IMR-90 (cell line): ENCODE results near the gene FERMT3. TPM values are rescaled to one million over a fixed set of nuclear protein-coding genes. Genes with fewer than 3 reads are reported as not detected.

Source experiments
- ATAC-seq: fragments of 200-7000 bp; cut with Tn5 transposase; 2 replicates; pipeline ENCODE4 v1.9.1; 2020; ENCODE audit warnings: low read depth, mild to moderate bottlenecking, moderate library complexity
- BruUV-seq: library from RNA; stranded (reverse); fragments of 400-500 nt; replicated peaks from 2 replicates; lab custom pipeline; 2021; lab: Mats Ljungman, UMichigan
- CTCF ChIA-PET: fragments of 300-600 bp; formaldehyde crosslinking; extraction: SDS; loops from one replicate; lab custom pipeline; 2021; ENCODE audit warnings: antibody characterized with exemption; lab: Yijun Ruan, JAX
- POLR2A ChIA-PET: fragments of 300-600 bp; sonication (Branson Sonifier 250); formaldehyde crosslinking; loops from one replicate; lab custom pipeline; 2022; ENCODE audit warnings: antibody characterized with exemption; ENCODE audit not compliant: unreplicated experiment; lab: Charles Lee
- DNase-seq: peaks from one replicate; pipeline ENCODE4 v3.0.0; 2013
- H2AFZ ChIP-seq: replicated peaks from 2 replicates; pipeline ENCODE3; 2013; ENCODE audit warnings: low read length, mild to moderate bottlenecking; ENCODE audit not compliant: poor library complexity
- H2AK5ac ChIP-seq: 2 replicates; pipeline ENCODE4 v1.6.1; 2013; ENCODE audit warnings: low read depth, low read length, inconsistent platforms
- H2AK9ac ChIP-seq: replicated peaks from 2 replicates; pipeline ENCODE3; 2013; ENCODE audit warnings: mild to moderate bottlenecking, low read depth, low read length, moderate library complexity; ENCODE audit not compliant: poor library complexity
- H2BK120ac ChIP-seq: 2 replicates; pipeline ENCODE4 v1.6.1; 2013; ENCODE audit warnings: low read depth, low read length, inconsistent platforms
- H2BK15ac ChIP-seq: 3 replicates; pipeline ENCODE4 v1.6.1; 2013; ENCODE audit warnings: low read depth, low read length, inconsistent platforms
- H2BK20ac ChIP-seq: 2 replicates; pipeline ENCODE4 v1.6.1; 2013; ENCODE audit warnings: low read depth, mild to moderate bottlenecking, inconsistent platforms, low read length, moderate library complexity
- H2BK5ac ChIP-seq: 2 replicates; pipeline ENCODE4 v1.6.1; 2013; ENCODE audit warnings: mild to moderate bottlenecking, low read depth, low read length, inconsistent platforms; ENCODE audit not compliant: poor library complexity, severe bottlenecking
- H3K14ac ChIP-seq: replicated peaks from 2 replicates; pipeline ENCODE4 v1.6.1; 2013; ENCODE audit warnings: low read depth, low read length, inconsistent platforms
- H3K18ac ChIP-seq: 2 replicates; pipeline ENCODE4 v1.6.1; 2013; ENCODE audit warnings: low read depth, low read length, control low read depth
- H3K23ac ChIP-seq: 2 replicates; pipeline ENCODE4 v1.6.1; 2013; ENCODE audit warnings: low read depth, low read length, inconsistent platforms
- H3K27ac ChIP-seq: 2 replicates; pipeline ENCODE4 v1.5.1; 2013; ENCODE audit warnings: mild to moderate bottlenecking, control low read depth, low read length; ENCODE audit not compliant: insufficient read depth
- H3K27me3 ChIP-seq: 2 replicates; pipeline ENCODE4 v1.6.1; 2013; ENCODE audit warnings: low read length; ENCODE audit not compliant: control insufficient read depth, insufficient read depth
- H3K36me3 ChIP-seq: 2 replicates; pipeline ENCODE4 v1.6.1; 2013; ENCODE audit warnings: low read length, mixed read lengths; ENCODE audit not compliant: control insufficient read depth, insufficient read depth
- H3K4ac ChIP-seq: 2 replicates; pipeline ENCODE4 v1.6.1; 2013; ENCODE audit warnings: low read depth, low read length, inconsistent platforms
- H3K4me1 ChIP-seq: 2 replicates; pipeline ENCODE4 v1.6.1; 2013; ENCODE audit warnings: low read length, mixed read lengths; ENCODE audit not compliant: control insufficient read depth, insufficient read depth
- H3K4me2 ChIP-seq: 2 replicates; pipeline ENCODE4 v1.6.1; 2013; ENCODE audit warnings: low read depth, mild to moderate bottlenecking, control low read depth, low read length, moderate library complexity
- H3K4me3 ChIP-seq: 2 replicates; pipeline ENCODE4 v1.5.1; 2013; ENCODE audit warnings: low read depth, mild to moderate bottlenecking, control low read depth, low read length, moderate library complexity; ENCODE audit not compliant: insufficient read depth
- H3K56ac ChIP-seq: 2 replicates; pipeline ENCODE4 v1.6.1; 2013; ENCODE audit warnings: low read length, inconsistent platforms; ENCODE audit not compliant: insufficient read depth; ENCODE audit errors: extremely low read depth
- H3K79me1 ChIP-seq, 2 experiments: 2 replicates each; pipeline ENCODE4 v1.6.1; 2013; ENCODE audit warnings: low read length in 2 of 2, inconsistent platforms in 1 of 2, low read depth in 1 of 2
- H3K9ac ChIP-seq: 2 replicates; pipeline ENCODE4 v1.6.1; 2013; ENCODE audit warnings: low read depth, low read length, control low read depth
- H3K9me1 ChIP-seq: 2 replicates; pipeline ENCODE4 v1.6.1; 2013; ENCODE audit warnings: low read length, inconsistent platforms; ENCODE audit not compliant: insufficient read depth
- H3K9me3 ChIP-seq: 2 replicates; pipeline ENCODE4 v1.6.1; 2013; ENCODE audit warnings: low read length; ENCODE audit not compliant: control insufficient read depth, insufficient read depth
- H4K20me1 ChIP-seq: 2 replicates; pipeline ENCODE4 v1.6.1; 2013; ENCODE audit warnings: low read length, inconsistent platforms; ENCODE audit not compliant: insufficient read depth
- H4K5ac ChIP-seq: 2 replicates; pipeline ENCODE4 v1.6.1; 2013; ENCODE audit warnings: mild to moderate bottlenecking, low read depth, low read length, control low read depth
- H4K8ac ChIP-seq, 2 experiments: 2 replicates each; pipeline ENCODE4 v1.6.1; 2013; ENCODE audit warnings: low read depth in 2 of 2, low read length in 2 of 2, control low read depth in 1 of 2, inconsistent platforms in 1 of 2
- H4K91ac ChIP-seq: 2 replicates; pipeline ENCODE4 v1.6.1; 2013; ENCODE audit warnings: low read depth, low read length, inconsistent platforms; ENCODE audit not compliant: insufficient read depth
- CEBPB ChIP-seq: IDR thresholded peaks from 2 replicates; pipeline ENCODE4 v1.6.1; 2012; ENCODE audit warnings: low read depth, low read length, improper control_type of control experiment
- MAZ ChIP-seq: IDR thresholded peaks from 2 replicates; pipeline ENCODE4 v1.6.1; 2012; ENCODE audit warnings: low read depth, mild to moderate bottlenecking, low read length, improper control_type of control experiment, moderate library complexity, borderline replicate concordance
- MXI1 ChIP-seq: IDR thresholded peaks from 2 replicates; pipeline ENCODE4 v1.6.1; 2012; ENCODE audit warnings: low read depth, mild to moderate bottlenecking, low read length, moderate library complexity, borderline replicate concordance
- WGBS, 2 experiments: methylation state at CpG; one replicate each; pipeline versions ENCODE4 v1.1.5 to v1.1.7; 2013; ENCODE audit warnings: missing lambda C conversion rate in 2 of 2; ENCODE audit not compliant: insufficient read length in 1 of 2; ENCODE audit errors: extremely low coverage in 2 of 2; 5-methylcytosine and 5-hydroxymethylcytosine counted together
- dilution Hi-C: fragments of 300-500 bp; cut with HindIII; formaldehyde crosslinking; loops from one replicate; pipeline ENCODE4 v1.14.3; 2018; ENCODE audit warnings: low sequenced_read_pairs; ENCODE audit not compliant: unreplicated experiment
- in situ Hi-C: fragments of 300-500 bp; cut with MboI; formaldehyde crosslinking; loops from 3 replicates; pipeline ENCODE4 v1.14.3; 2019; ENCODE audit warnings: low sequenced_read_pairs, inconsistent platforms, mixed read lengths
- intact Hi-C: fragments of 100-400 bp; cut with micrococcal nuclease; formaldehyde crosslinking; loops from 2 replicates; pipeline ENCODE4 v1.10.0; 2022
- polyA plus RNA-seq, 3 experiments: library from polyadenylated mRNA; depleted of rRNA; stranded (reverse); fragments of >200 nt; gene quantifications; 2 replicates each; pipeline ENCODE4 v1.2.3, GENCODE V29; 2012; ENCODE audit warnings: low replicate concordance in 1 of 3
- total RNA-seq: library from RNA; depleted of rRNA; stranded (reverse); fragments of >200 nt; gene quantifications from 2 replicates; pipeline ENCODE4 v1.2.3, GENCODE V29; 2012

The FERMT3 gene
- total and polyA plus RNA-seq, 2 of the 4 experiments (the other 2 are of a cell fraction), result 0.36 to 2.3 TPM

DNA sequence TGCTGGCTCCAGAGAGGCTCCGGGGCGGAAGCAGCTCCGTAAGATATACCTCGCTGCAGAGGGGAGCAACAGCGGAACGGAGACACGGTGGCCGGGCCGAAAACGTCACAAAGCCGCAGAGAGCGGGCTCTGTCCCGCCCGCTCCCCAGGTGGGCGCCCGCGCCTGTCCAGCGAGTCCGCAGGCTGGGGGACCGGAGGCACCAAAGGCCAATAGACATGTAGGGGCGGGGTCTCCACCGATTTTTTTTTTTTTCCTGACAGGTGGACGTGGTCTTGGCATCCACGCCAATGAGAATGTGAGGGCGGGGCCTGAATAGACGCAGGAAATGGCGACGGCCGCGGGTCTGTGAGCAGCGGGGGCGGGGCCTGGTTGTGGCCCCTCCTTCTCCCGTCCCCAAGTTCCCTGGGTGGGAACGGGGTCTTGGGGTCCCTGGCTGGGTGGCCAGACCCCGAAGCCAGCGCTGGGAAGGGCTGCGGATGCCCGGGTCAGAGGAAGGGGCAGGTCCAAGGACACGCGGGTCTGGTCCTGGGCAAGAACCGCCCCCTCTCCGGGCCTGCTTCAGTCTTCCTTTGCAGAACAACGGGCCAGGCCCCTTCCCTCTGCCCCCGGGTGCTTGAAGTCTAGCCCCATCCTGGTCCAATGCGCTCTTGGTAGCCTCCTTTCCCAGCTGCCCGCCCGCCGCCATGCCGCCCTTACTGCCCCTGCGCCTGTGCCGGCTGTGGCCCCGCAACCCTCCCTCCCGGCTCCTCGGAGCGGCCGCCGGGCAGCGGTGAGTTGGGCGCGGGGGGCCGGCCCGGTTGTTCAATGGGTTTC is 23.9 kb downstream of the FERMT3 start, which contains the start of gene DNAJC4:
Gene DNAJC4, plus strand, starts transcription at position 378 of the 814 bp plus-strand sequence. Its CDS starts 307 bp downstream, at position 685.
- Histone ChIP-seq H3K4me1 (peaks cover 20% of the 10 kb centered on the region), H3K9ac (peak within 1 kb of the TSS; percentile 74), H3K79me1 (peaks cover 24 to 77% of the 10 kb centered on the region in 2 experiments), H4K5ac (peak within 1 kb of the TSS; percentile 78), H4K20me1 (no peaks in the 10 kb centered on the region; the same call in 1 of the 2 replicates), H2BK15ac (no peak within 1 kb of the TSS; the same call in 2 of the 3 replicates), H2BK120ac (no peak within 1 kb of the TSS), H2AK9ac (peak within 1 kb of the TSS; percentile 99), H2BK5ac (peak within 1 kb of the TSS; percentile 62), H4K91ac (peak within 1 kb of the TSS; percentile 79), H3K4ac (peak within 1 kb of the TSS; percentile 97), H3K9me3 (no peaks in the 10 kb centered on the region), H3K4me2 (peak within 1 kb of the TSS; percentile 84), H3K36me3 (no peaks in the 10 kb centered on the region), H3K4me3 (peak within 1 kb of the TSS; percentile 83), H3K27ac (peak within 1 kb of the TSS; percentile 51), H3K56ac (no peak within 1 kb of the TSS), H2AFZ (peak within 1 kb of the TSS; percentile 98), H3K14ac (peak within 1 kb of the TSS; percentile 99), H4K8ac (peak within 1 kb of the TSS; percentile 88 to 93), H3K18ac (no peak within 1 kb of the TSS; the same call in 1 of the 2 replicates), H3K9me1 (peaks cover 12% of the 10 kb centered on the region), H2BK20ac (no peak within 1 kb of the TSS), H3K23ac (peak within 1 kb of the TSS; percentile 82), H2AK5ac (peak within 1 kb of the TSS; percentile 74), H3K27me3 (no peaks in the 10 kb centered on the region)
- in situ Hi-C loops, result no loop called here
- POLR2A ChIA-PET, result no interaction called here
- BruUV-seq, result no TSS peak
- TF ChIP-seq MXI1 (0 out of 2 replicates have a peak, but pooled peaks have one; percentile 32), MAZ (peak; percentile 68; the same call in 1 of the 2 replicates), CEBPB (no peak)
- dilution Hi-C loops, result no loop called here
- ATAC-seq (peak; percentile 56), DNase-seq (peak; percentile 81)
- 1% methylated on average over 36 of the region's 62 CpGs; no CpG with 5 or more reads in 1 of the 2 experiments for WGBS, 2 experiments
- CTCF ChIA-PET, result interaction anchor here (0.6 kb wide), 1 partner anchor 1406 kb away, joined by 3 read pairs; no protein-coding TSS in a partner anchor
- intact Hi-C loops, result loop anchor here (1.0 kb wide), 2 partner anchors 39 to 74 kb away; no protein-coding TSS in a partner anchor
